C4-2B (cell line): Measurements from ENCODE around the gene ATP6AP1.

Experiments used
- ZFX ChIP-seq: fragments of 450-650 bp; IDR thresholded peaks from 2 replicates; pipeline ENCODE4 v1.6.1; 2017
- TF ChIP-seq, protein P1 (sequence below): fragments of 450-650 bp; conservative IDR thresholded peaks from 2 replicates; pipeline ENCODE4 v1.5.1; 2017; ENCODE audit warnings: mild to moderate bottlenecking

DNA sequence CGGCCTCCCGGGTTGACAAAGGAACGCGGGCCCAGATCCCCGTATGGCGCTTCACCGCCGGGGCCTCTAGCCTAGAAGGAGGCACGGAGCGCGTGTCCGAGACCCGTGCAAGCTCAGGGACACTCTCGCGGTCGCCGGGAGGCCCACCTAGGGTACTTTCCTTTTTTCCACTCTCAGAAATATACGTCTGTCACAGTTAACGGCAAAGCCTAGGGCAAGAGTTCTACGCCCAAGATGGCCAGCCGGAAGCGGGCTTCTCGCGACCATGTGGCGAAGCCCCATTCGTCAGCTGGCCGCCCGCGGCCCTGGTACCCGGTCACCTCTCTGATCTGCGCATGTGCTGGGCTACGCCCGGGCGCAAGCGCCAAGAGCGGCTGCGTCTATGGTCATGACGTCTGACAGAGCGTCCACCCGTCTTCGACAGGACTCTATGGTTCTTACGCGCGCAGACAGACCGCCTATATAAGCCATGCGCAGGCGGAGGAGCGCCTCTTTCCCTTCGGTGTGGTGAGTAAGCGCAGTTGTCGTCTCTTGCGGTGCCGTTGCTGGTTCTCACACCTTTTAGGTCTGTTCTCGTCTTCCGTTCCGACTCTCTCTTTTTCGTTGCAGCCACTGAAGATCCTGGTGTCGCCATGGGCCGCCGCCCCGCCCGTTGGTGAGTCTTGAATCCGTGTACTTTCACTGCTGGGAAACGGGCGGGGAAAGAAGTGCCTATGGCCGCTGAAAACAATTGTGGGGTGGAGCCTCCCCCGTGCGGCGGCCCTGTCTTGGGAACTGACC is 30.4 kb upstream of the ATP6AP1 start, which contains the start of gene RPL10:
- TF ChIP-seq, protein P1, sequence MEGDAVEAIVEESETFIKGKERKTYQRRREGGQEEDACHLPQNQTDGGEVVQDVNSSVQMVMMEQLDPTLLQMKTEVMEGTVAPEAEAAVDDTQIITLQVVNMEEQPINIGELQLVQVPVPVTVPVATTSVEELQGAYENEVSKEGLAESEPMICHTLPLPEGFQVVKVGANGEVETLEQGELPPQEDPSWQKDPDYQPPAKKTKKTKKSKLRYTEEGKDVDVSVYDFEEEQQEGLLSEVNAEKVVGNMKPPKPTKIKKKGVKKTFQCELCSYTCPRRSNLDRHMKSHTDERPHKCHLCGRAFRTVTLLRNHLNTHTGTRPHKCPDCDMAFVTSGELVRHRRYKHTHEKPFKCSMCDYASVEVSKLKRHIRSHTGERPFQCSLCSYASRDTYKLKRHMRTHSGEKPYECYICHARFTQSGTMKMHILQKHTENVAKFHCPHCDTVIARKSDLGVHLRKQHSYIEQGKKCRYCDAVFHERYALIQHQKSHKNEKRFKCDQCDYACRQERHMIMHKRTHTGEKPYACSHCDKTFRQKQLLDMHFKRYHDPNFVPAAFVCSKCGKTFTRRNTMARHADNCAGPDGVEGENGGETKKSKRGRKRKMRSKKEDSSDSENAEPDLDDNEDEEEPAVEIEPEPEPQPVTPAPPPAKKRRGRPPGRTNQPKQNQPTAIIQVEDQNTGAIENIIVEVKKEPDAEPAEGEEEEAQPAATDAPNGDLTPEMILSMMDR = no peak
- peak; percentile 56 for TF ChIP-seq ZFX
